NOMO-1 treated with DMSO at 0.1 percent for 48 hours (cell line): ENCODE results near the gene WNT11.

ENCODE experiments used
- DNase-seq: peaks from one replicate; lab custom pipeline; 2025; ENCODE audit not compliant: unreplicated experiment; lab: John Stamatoyannopoulos, UW

WNT11 gene

DNA sequence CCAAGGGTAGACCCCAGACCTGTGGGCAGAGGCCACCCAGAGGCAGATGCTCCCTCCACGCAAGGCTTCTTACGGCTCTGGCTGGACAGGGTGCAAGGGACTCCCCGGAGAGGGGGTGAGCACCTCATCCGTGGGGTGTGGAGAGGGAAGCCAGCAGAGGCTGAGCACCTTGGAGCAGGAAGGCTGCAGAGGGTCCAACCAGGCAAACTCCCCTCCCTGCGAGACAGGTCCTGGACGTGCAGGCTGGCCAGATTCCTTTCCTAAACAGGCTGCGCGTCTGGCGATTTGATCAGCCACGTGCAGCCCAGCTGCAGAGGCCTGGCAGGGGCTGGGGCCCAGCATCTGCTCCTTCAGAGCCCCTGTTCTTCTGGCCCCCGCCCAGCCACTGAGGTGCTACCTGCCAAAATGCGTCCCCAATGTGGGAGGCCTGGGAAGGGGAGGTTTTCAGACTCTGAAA is 49.3 kb downstream of the WNT11 start:
- DNase-seq = no peak

DNA sequence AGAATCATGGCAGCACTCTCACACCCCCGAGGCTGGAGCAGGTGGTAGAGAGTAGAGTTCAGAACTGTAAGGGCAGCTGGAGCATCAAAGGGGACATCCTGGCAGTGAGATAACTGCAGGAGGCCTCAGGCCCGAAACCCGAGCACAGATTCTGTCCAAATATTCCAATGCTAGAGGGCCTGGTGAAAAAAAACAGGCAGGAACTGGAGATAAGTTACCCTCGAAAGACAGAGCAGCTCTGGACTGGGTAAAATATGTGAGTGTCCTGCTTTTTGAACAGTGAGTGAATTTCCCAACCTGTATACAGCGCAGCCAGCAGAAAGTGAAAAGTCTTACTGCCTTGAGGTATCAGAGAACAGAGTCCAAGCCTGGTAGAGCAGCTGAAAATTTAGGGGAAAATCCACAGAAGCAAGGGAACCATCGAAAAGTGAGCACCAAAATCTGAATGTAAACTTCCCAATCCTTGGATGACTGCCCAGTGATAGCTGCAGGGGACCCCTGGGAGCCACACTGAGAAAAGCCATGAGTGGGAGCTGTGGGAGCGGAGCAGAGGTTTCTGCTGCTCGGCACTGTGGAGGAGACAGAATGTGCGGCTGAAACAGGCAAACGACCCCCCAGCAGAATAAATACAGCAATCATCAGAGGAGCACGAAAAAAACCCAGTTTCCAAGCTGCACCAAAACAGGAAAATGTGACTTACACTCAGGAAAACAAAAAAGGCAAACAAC is 50.6 kb downstream of the WNT11 start:
- DNase-seq = no peak

DNA sequence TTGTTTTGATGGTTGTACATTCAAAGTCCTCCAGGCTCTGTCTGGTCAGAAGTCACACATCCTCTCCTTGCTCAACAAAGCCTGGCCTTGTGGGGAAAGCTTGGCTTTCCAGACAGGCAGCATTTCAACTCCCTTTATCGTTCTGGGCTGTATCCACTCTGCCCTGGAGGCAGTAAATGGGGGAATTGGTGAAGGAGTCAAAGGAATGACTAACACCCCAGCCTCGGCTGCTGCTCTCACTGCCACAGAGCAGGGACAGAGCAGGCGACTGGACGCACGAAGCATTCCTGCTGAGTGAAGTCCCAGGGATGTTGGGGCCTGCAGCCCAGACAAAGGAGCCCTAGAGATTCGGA is 52.8 kb downstream of the WNT11 start:
- no peak for DNase-seq

DNA sequence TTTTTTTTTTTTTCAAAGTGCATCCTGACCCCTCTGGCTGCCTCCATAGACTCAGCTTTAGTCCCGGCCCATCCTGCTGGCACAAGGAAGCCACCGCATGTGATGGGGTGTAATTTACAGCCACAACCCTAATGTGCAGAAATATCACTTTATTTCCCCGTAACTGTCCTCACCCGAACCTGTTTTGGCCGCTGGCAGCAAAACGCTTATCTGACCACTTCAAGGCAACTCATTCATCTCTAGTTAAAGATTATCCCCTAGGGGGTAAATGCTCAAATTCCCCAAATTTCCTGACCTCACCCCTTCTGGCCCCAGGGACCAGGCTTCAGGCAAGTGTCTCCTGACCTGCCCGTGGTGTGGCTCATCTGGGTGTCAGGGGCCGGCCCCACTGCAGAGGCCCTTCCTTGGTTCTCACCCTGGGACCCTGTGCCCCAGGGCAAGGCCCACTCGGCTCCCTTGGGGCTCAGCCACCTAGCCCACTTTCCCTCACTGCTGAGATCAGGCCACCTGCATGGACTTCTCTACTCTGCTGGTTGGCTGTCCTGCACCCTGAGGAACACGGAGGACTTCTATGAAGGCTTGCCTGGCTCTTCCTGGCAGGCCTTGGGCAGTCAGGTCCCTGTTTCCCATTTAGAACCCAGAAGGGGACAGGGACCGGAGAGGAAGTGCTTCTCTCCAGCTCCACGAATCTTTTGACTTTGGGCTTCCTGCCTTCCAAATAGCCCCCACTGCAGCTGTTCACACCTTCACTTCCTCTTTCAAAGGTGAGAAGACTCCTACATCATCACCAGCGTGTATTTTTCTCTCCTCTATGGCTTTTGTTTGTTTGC is 53.3 kb downstream of the WNT11 start:
- no peak for DNase-seq

DNA sequence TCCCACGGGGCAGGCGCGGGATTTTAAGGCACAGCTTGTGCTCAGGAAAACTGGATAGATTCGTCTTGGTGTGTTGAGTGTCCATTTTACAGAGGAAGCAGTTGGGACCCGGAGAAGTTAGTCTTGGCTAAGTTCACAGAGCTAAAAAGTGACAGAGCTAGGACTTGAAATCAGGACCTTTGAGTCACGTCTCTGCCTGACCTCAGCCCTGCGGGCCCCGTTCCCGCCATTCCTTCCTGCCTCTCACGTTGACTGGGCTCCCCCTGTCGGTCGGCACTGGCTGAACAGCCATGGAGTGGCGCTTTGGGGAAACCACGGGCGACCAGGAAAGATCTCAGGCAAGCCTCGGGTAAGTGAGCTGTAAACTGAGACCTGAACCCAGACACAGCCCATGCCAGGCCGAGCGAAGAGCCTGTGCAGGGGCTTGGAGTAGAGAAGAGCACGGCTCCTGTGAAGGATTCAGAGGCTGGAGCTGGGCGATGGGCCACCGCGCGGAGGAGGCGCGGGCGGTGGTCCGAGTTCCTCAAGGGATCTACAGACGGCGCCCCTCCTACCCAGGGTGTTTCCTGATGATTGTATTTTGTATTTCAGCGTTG is 54.1 kb downstream of the WNT11 start:
- DNase-seq = peak; percentile 81

DNA sequence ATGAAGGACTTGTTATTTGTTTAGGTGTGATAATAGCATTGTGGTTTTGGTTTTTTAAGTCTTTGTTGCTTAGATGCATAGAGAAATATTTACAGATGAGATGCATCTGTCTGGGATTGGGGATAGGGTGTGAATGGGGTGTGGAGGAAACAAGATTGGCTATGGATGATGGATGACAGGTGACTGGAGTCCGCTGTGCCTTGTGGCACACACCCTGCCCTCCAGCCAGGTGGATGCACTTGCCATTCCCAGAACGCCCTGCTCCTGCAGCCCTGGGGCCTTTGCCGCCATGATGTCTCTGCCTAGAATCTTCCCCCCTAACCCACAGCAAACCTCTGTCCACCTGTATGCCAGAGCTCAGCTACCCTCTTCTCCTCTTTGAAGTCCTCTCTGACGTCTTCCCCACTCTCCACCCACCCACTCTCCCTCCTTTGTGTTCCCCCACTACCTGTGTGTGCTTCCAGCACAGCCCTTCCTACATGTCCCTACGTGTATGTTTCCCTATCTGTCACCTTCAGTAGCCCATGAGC is 54.7 kb downstream of the WNT11 start:
- DNase-seq = no peak

DNA sequence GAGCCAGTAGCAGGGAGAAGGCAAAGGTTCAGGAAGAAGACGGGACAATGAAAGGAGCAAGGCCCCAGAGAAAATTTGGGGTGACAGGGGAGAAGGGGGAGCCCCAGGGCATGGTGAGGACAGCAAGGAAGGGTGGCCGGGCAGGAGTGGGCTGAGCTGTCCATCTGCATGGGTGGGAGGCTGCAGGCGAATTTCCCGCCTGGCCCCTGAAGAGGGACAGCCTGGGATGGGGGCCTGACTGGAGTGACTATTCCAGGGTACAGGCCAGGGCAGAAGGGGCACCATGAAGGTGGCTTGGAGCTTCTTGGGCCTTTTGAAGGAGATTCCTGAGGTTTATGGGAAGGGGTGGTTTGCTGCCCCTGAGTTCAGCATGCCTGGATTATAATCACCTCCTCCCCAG is 56.2 kb downstream of the WNT11 start:
- no peak for DNase-seq

DNA sequence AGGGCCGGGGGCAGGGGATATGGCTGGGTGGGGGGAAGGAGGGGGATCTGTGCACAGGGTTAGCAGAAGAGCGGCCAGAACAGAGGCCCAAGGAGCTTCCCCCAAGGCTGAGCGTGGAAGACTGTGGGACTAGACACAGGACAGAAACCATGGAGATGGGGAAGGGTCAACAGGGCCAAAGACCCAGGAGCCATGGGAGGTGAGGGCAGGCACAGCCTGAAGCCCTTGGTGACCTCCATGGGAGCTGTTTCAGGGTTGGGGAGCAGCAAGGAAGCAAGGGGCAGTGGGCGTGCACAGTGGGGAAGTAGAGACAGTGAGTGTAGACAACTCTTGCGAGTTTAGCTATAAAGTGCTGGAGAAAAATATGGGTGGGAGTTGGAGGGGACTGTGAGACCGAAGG is 56.6 kb downstream of the WNT11 start:
- DNase-seq = no peak

DNA sequence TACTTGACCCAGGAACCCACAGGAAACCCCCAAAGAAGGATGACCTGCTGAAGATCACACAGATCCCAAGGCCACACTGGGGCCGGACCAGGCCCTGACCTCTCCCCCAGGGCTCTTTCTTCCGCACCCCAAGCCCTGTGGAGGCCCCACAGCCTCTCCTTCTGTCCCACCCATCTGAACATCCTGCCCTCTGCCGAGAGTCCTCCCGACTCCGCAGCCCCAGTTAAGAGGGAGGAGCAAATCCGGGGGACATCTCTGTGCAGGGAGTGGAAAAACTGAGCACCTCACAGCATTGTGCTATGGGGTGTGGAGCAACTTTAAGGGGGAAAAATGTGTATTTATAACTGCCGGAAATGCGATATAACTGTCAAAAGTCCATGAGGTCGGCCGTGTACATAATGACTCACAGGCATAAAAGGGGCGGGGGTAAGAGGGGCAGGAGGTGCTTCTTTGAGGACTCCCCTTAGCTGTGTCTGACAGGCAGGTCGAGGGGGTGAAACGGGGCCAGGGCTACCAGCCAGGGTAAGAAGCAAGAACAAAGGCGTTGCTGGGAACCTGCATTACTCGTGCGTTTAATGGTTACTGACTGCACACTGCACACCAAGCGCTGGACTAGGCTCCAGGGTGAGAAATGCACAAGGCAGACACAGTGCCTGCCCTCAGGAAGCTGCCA is 57.2 kb downstream of the WNT11 start:
- peak; percentile 29 for DNase-seq

DNA sequence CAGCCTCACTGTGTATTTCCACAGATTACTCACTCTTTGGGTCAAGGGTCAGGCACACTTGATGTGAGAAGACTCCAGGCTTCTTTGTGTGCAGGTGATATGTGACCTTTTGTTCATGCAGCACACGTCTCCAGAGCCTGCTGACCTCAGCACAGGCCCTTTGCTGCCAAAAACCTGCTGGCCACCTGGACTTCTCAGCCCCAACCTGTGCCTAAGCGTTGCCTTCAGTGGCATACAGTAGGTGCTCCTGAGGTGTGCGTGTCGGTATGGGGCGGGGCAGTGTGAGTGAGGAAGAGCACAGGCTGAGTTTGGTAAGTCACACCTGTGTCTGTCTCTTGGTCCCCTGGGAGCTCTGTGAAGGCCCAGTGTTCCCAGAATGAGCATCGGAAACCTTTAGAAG is 58.1 kb downstream of the WNT11 start:
- no peak for DNase-seq

DNA sequence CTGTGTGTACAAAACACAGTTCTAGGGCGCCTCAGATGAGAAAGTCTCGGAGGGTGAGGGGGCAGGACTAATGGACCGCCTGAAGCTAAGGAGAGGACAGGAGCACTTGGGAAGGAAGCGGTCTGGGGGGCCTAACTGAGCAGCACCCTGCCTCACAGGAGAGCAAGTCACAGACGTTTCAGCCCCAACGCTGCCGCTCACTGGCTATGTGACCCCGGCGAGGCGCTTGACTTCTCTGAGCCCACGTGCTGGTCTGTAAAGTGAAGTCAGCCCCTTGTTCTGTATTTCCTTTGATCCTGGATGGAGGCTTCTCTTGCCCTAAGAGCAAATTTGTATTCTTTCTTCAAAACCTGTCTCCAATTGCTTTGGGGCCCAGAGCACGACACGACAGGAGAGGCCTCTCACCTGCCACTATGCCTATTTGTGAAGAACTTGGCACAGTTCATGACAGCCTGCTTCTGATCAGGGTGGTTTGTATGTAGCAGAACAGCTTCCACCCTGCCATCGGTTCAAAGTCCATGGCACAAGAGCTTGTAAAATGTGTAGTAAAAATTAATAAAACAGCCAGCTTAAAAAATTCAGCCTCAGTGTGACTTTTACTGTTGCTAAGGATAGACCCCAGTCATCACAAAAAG is 59.1 kb downstream of the WNT11 start:
- DNase-seq = no peak

DNA sequence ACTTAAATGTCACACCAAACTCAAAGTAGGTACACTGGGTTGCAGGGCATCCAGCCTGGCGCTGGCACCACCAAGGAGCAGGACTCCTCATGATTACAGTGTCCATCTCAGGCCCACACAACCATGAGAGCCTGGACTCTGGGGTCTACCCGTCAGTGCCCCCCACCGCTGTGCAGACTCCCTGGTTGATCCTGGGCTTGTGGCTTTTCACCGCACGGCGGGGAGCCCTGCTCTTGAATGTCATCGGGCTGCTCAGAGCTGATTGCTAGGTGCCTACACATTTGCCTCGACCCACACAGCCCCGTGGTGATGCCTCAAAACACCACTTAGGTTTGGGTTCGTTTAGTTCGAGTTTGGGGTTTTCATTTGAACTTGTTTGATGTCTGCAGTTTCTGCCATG is 63.0 kb downstream of the WNT11 start:
- no peak for DNase-seq

DNA sequence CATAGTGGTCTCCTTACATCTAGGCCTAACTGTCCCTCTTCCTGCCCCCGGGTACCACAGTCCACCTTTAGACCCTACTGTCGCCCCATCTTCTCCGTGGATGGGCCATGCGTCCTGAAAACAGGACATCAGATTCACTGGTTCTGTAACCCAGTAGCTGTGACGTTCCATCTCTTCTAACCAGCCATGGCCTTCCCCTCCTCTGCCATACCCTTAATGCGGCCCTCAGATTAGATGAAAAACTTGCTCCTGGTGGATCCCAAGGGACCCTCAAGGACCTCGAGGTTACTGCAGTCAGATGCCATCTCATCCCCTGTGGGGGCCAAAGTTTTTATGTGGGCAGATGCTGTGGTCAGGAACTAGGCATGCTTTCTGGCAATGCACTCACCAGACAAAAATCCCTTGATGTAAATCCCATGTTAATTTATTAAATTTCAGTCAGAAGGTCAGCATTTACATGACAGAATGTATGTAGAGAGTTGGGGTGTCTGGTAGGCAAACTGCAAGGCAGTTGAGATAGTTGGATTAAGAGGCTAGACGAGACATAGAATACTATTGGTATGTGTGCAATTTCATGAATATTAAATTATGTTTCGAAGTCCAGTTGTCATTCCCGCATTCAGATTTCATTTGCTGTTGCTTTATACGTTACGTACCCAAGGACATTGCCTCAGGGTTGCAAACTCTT is 64.3 kb downstream of the WNT11 start:
- no peak for DNase-seq

DNA sequence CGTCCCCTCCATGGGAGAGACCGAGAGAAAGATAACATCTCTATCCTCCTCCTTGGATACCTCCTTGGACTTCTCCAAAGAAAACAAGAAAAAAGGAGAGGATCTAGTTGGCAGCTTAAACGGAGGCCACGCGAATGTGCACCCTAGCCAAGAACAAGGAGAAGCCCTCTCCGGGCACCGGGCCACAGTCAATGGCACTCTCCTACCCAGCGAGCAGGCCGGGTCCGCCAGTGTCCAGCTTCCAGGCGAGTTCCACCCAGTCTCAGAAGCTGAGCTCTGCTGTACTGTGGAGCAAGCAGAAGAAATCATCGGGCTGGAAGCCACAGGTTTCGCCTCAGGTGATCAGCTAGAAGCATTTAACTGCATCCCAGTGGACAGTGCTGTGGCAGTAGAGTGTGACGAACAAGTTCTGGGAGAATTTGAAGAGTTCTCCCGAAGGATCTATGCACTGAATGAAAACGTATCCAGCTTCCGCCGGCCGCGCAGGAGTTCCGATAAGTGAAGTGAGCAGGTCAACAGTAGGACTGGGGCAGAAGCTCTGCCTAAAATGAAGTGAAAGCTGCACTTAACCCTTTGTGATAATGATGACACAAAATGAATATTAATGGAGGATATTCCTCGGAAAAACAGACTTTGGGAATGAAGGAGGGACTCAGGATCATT is 65.3 kb downstream of the WNT11 start:
- DNase-seq = no peak

DNA sequence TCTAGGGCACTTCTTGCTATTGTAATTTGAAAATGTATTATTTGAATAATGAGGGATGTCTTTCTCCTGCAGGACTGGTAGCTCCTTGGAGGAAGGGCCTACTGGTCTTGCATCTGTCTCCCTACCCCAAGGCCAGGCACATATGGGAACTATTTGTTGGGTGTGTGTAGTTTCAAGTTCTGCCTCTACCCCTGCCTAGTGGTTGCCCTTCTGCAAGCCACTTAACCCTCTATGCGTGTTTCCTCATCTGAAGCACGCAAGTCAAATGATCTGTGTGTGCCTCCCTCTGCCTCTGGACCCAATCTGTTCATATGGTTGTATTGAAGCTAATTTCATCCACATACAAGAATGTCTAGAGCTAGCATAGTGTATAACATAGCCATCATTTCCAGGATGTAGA is 67.0 kb downstream of the WNT11 start:
- DNase-seq = peak; percentile 18
